ENCODE results near the gene LCE2D.
"Not testable (repeated sequence)": the region's sequence is repeated elsewhere in the genome, so short reads cannot be mapped to it uniquely, and the experiment has no call there.

The LCE2D gene

GRCh38 chr1:152663098-152663497 is at the start of gene LCE2D:
LCE2D (plus strand) TSS chr1:152663380; CDS start chr1:152664106, 726 bp downstream.
- DNase-seq, result no peak

GRCh38 chr1:152613511-152613910 is 49.7 kb upstream of the LCE2D start, which contains the start of gene LCE3B:
LCE3B (plus strand) TSS chr1:152613811; CDS start chr1:152613811, 0 bp downstream.
- DNase-seq, result no peak

GRCh38 chr1:152621993-152622392 is 41.2 kb upstream of the LCE2D start:
- DNase-seq, result no peak

GRCh38 chr1:152622803-152623202 is 40.4 kb upstream of the LCE2D start, which contains the start of gene LCE3A:
LCE3A (minus strand) TSS chr1:152623103; CDS start chr1:152623103, 0 bp downstream.
- DNase-seq, result no peak

GRCh38 chr1:152623203-152623844 is 39.9 kb upstream of the LCE2D start:
- DNase-seq, result no peak

- DNase-seq, result no peak
Measured at GRCh38 chr1:152626744-152627143, 36.4 kb upstream of the LCE2D start.

GRCh38 chr1:152630596-152630995 is 32.6 kb upstream of the LCE2D start:
- DNase-seq, result no peak

- no peak for DNase-seq
Measured at GRCh38 chr1:152640351-152640750, 22.8 kb upstream of the LCE2D start.

GRCh38 chr1:152643945-152644344 is 19.2 kb upstream of the LCE2D start:
- DNase-seq, result no peak

- DNase-seq, result no peak
Measured at GRCh38 chr1:152645146-152645545, 18.0 kb upstream of the LCE2D start.

GRCh38 chr1:152646656-152647055 is 16.5 kb upstream of the LCE2D start:
- no peak for DNase-seq

GRCh38 chr1:152654110-152654509 is 9.1 kb upstream of the LCE2D start:
- no peak for DNase-seq

- DNase-seq, result no peak
Measured at GRCh38 chr1:152656459-152656858, 6.7 kb upstream of the LCE2D start.

- DNase-seq, result no peak
Measured at GRCh38 chr1:152657677-152658076, 5.5 kb upstream of the LCE2D start.

- DNase-seq, result no peak
Measured at GRCh38 chr1:152658649-152659048, 4.5 kb upstream of the LCE2D start.

- not testable (repeated sequence) for DNase-seq
Measured at GRCh38 chr1:152666171-152666570, 3.0 kb downstream of the LCE2D start.

- DNase-seq, result no peak
Measured at GRCh38 chr1:152667648-152668047, 4.5 kb downstream of the LCE2D start.

GRCh38 chr1:152673016-152673415 is 9.8 kb downstream of the LCE2D start:
- DNase-seq, result no peak

- DNase-seq, result not testable (repeated sequence)
Measured at GRCh38 chr1:152674983-152675382, 11.8 kb downstream of the LCE2D start, which contains the start of gene LCE2C. LCE2C (plus strand) TSS chr1:152675279; CDS start chr1:152676016, 737 bp downstream.

GRCh38 chr1:152679459-152679858 is 16.3 kb downstream of the LCE2D start:
- DNase-seq, result no peak

- no peak for DNase-seq
Measured at GRCh38 chr1:152681616-152682015, 18.4 kb downstream of the LCE2D start.

GRCh38 chr1:152683846-152684245 is 20.7 kb downstream of the LCE2D start:
- no peak for DNase-seq

GRCh38 chr1:152685823-152686222 is 22.6 kb downstream of the LCE2D start, which contains the start of gene LCE2B:
LCE2B (plus strand) TSS chr1:152686123; CDS start chr1:152686844, 721 bp downstream.
- not testable (repeated sequence) for DNase-seq

GRCh38 chr1:152697701-152698600 is 34.8 kb downstream of the LCE2D start, which contains the start of gene LCE2A:
LCE2A (plus strand) TSS chr1:152698345; CDS start chr1:152698902, 557 bp downstream.
- no peak for DNase-seq

Data from cortex of kidney (tissue), 1 donor.